BJ (cell line): ENCODE measurements around the gene FUNDC1. TPM values are rescaled to one million over a fixed set of nuclear protein-coding genes. Genes with fewer than 3 reads are reported as not detected.
"Not testable (repeated sequence)": the region's sequence is repeated elsewhere in the genome, so short reads cannot be mapped to it uniquely, and the experiment has no call there.

ENCODE experiments used
- CTCF ChIA-PET: fragments of 350-600 bp; formaldehyde crosslinking; extraction: SDS; loops from one replicate; lab custom pipeline; 2021; ENCODE audit warnings: antibody characterized with exemption, inconsistent platforms; lab: Yijun Ruan, JAX
- POLR2A ChIA-PET: fragments of 300-600 bp; sonication (Branson Sonifier 250); formaldehyde crosslinking; extraction: SDS; loops from one replicate; lab custom pipeline; 2021; ENCODE audit warnings: antibody characterized with exemption; lab: Charles Lee
- DNase-seq: peaks from one replicate; pipeline ENCODE4 v3.0.0-alpha.2; 2011; ENCODE audit warnings: low read depth
- H3K27me3 ChIP-seq: 2 replicates; pipeline ENCODE4 v1.6.0; 2011; ENCODE audit warnings: low read length; ENCODE audit not compliant: control insufficient read depth, insufficient read depth
- H3K36me3 ChIP-seq: 2 replicates; pipeline ENCODE4 v1.5.1; 2011; ENCODE audit warnings: low read length; ENCODE audit not compliant: control insufficient read depth, insufficient read depth
- H3K4me3 ChIP-seq: 2 replicates; pipeline ENCODE4 v1.5.1; 2011; ENCODE audit warnings: low read depth, mild to moderate bottlenecking, control low read depth, low read length
- CTCF ChIP-seq: IDR thresholded peaks from 2 replicates; pipeline ENCODE4 v1.5.1; 2011; ENCODE audit warnings: low read depth, mild to moderate bottlenecking, control low read depth, inconsistent platforms, low read length, moderate library complexity; ENCODE audit not compliant: insufficient read depth
- polyA plus RNA-seq: library from polyadenylated mRNA; depleted of rRNA; stranded (reverse); fragments of >200 nt; gene quantifications from 2 replicates; pipeline ENCODE4 v1.2.3, GENCODE V29; 2011

Gene FUNDC1
- polyA plus RNA-seq, 1 experiment, result 7.4 TPM

GRCh38 chrX:44569122-44569521 is 26.5 kb upstream of the FUNDC1 start:
- POLR2A ChIA-PET, result no interaction called here
- Histone ChIP-seq H3K36me3 (no peaks in the 10 kb centered on the region), H3K4me3 (no peak overlapping the region), H3K27me3 (no peaks in the 10 kb centered on the region)
- no peak for TF ChIP-seq CTCF
- CTCF ChIA-PET, result no interaction called here
- no peak for DNase-seq

GRCh38 chrX:44568196-44568595 is 25.5 kb upstream of the FUNDC1 start:
- H3K27me3 ChIP-seq, result no peaks in the 10 kb centered on the region
- no peak for DNase-seq
- no peaks in the 10 kb centered on the region for H3K36me3 ChIP-seq
- ChIA-PET POLR2A (no interaction called here), CTCF (no interaction called here)
- H3K4me3 ChIP-seq, result no peak overlapping the region
- no peak for TF ChIP-seq CTCF

- H3K27me3 ChIP-seq, H3K36me3 ChIP-seq, POLR2A ChIA-PET, H3K4me3 ChIP-seq, DNase-seq, CTCF ChIA-PET: not testable (repeated sequence)
Measured at GRCh38 chrX:44561896-44562295, 19.2 kb upstream of the FUNDC1 start.

GRCh38 chrX:44550563-44550962 is 7.9 kb upstream of the FUNDC1 start:
- no peaks in the 10 kb centered on the region for H3K27me3 ChIP-seq
- H3K4me3 ChIP-seq, result no peak overlapping the region
- no peak for DNase-seq
- POLR2A ChIA-PET, result no interaction called here
- no peak for TF ChIP-seq CTCF
- H3K36me3 ChIP-seq, result no peaks in the 10 kb centered on the region
- CTCF ChIA-PET, result no interaction called here

GRCh38 chrX:44545454-44545853 is 2.8 kb upstream of the FUNDC1 start:
- POLR2A ChIA-PET, DNase-seq, H3K36me3 ChIP-seq, H3K4me3 ChIP-seq, CTCF ChIA-PET, H3K27me3 ChIP-seq: not testable (repeated sequence)

GRCh38 chrX:44544036-44544435 is 1.4 kb upstream of the FUNDC1 start:
- CTCF ChIA-PET, result no interaction called here

More at GRCh38 chrX:44544036-44544435, 1.4 kb upstream of the FUNDC1 start:
- TF ChIP-seq CTCF, result no peak
- no peak for DNase-seq
- POLR2A ChIA-PET, result no interaction called here
- Histone ChIP-seq H3K36me3 (no peaks in the 10 kb centered on the region), H3K27me3 (no peaks in the 10 kb centered on the region), H3K4me3 (no peak overlapping the region)
